ENCODE measurements around the gene AGK. TPM values are rescaled to one million over a fixed set of nuclear protein-coding genes. Genes with fewer than 3 reads are reported as not detected.

AGK gene
- total and polyA plus RNA-seq, 2 of the 8 experiments (the other 6 are each of a cell fraction or from before 2014, with no cell fraction given) = 25.8 to 34.0 TPM

DNA sequence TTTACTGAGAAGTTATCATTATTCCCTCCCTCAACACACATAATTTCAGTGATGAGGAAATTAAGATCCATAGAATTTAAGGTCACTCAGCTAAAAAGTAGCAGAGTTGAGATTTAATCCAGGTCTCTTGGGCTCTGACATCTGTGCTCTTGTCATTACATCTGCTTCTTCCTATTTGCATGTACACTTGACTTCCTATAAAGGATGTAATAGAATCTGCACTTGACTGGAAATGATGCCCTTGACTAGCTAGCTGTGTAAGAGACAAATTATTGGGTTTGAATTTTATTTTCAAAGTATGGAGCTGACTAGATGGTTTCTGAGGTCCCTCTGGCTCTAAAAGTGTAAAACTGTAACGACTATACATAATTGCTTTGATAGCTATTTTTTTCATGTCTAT, 59.5 kb downstream of the AGK start (continued):
- TF ChIP-seq, protein P1, sequence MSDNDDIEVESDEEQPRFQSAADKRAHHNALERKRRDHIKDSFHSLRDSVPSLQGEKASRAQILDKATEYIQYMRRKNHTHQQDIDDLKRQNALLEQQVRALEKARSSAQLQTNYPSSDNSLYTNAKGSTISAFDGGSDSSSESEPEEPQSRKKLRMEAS (IDR thresholded peaks at IDR 0.05) = no peak
- TF ChIP-seq TBP (IDR thresholded peaks at IDR 0.05; ENCODE audit: low read depth, low read length) (no peak), RFX5 (IDR thresholded peaks at IDR 0.05; ENCODE audit: borderline replicate concordance, low read depth, low read length) (no peak), JUND (IDR thresholded peaks at IDR 0.05; ENCODE audit: low read length) (no peak)
